Neural cell (in vitro differentiated cells): ENCODE results near the gene KRT74.

ENCODE experiments used
- EP300 ChIP-seq: fragments of 450-650 bp; conservative IDR thresholded peaks from 2 replicates; pipeline ENCODE4 v1.6.1; 2014; ENCODE audit warnings: antibody characterized with exemption, mild to moderate bottlenecking, moderate library complexity; ENCODE audit not compliant: poor library complexity, severe bottlenecking
- EZH2 ChIP-seq: fragments of 200-600, 300-800 bp; shearing (Covaris generic), sonication (generic); IDR thresholded peaks from 2 replicates; pipeline ENCODE4 v1.6.1; 2014; ENCODE audit warnings: antibody characterized with exemption, low read length, borderline replicate concordance, mild to moderate bottlenecking; ENCODE audit not compliant: insufficient read depth, poor library complexity, severe bottlenecking
- MXI1 ChIP-seq: fragments of 450-650 bp; conservative IDR thresholded peaks from 2 replicates; pipeline ENCODE4 v1.6.1; 2014; ENCODE audit warnings: antibody characterized with exemption, mild to moderate bottlenecking; ENCODE audit not compliant: poor library complexity, severe bottlenecking
- POLR2AphosphoS5 ChIP-seq: IDR thresholded peaks from 2 replicates; pipeline ENCODE4 v1.6.1; 2012
- SMC3 ChIP-seq: fragments of 450-650 bp; conservative IDR thresholded peaks from 2 replicates; pipeline ENCODE4 v1.6.1; 2014; ENCODE audit warnings: antibody characterized with exemption, mild to moderate bottlenecking, moderate library complexity; ENCODE audit not compliant: poor library complexity
- TF ChIP-seq, protein P1 (sequence below): fragments of 450-650 bp; IDR thresholded peaks from 2 replicates; pipeline ENCODE4 v1.5.1; 2014; ENCODE audit warnings: antibody characterized with exemption, mild to moderate bottlenecking, moderate library complexity; ENCODE audit not compliant: poor library complexity, severe bottlenecking
- TF ChIP-seq, protein P2 (sequence below): IDR thresholded peaks from 2 replicates; pipeline ENCODE4 v1.6.1; 2012; ENCODE audit warnings: borderline replicate concordance

DNA sequence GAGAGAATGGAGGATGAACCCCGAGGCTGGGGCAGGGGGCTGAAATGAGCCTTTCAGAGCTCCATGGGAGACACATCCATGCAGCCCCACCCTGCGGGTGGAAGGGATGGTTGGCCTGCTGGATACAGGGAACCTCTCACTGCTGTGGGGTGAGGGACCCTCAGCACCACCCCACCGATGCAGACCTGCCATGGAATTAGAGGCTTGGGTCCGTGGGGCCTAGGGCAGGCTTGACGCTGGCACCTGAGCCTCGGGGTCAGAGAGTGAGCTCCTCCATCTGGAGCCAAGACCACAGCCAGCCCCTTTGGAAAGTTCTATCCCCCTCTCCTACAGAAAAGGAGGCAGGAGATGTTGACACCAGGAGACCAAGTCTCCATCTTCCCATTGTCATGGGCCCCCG, 7.4 kb upstream of the KRT74 start:
- TF ChIP-seq, protein P1, sequence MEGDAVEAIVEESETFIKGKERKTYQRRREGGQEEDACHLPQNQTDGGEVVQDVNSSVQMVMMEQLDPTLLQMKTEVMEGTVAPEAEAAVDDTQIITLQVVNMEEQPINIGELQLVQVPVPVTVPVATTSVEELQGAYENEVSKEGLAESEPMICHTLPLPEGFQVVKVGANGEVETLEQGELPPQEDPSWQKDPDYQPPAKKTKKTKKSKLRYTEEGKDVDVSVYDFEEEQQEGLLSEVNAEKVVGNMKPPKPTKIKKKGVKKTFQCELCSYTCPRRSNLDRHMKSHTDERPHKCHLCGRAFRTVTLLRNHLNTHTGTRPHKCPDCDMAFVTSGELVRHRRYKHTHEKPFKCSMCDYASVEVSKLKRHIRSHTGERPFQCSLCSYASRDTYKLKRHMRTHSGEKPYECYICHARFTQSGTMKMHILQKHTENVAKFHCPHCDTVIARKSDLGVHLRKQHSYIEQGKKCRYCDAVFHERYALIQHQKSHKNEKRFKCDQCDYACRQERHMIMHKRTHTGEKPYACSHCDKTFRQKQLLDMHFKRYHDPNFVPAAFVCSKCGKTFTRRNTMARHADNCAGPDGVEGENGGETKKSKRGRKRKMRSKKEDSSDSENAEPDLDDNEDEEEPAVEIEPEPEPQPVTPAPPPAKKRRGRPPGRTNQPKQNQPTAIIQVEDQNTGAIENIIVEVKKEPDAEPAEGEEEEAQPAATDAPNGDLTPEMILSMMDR, result no peak
- TF ChIP-seq EZH2 (no peak), POLR2AphosphoS5 (no peak), MXI1 (no peak), SMC3 (no peak), EP300 (no peak)
- TF ChIP-seq, protein P2, sequence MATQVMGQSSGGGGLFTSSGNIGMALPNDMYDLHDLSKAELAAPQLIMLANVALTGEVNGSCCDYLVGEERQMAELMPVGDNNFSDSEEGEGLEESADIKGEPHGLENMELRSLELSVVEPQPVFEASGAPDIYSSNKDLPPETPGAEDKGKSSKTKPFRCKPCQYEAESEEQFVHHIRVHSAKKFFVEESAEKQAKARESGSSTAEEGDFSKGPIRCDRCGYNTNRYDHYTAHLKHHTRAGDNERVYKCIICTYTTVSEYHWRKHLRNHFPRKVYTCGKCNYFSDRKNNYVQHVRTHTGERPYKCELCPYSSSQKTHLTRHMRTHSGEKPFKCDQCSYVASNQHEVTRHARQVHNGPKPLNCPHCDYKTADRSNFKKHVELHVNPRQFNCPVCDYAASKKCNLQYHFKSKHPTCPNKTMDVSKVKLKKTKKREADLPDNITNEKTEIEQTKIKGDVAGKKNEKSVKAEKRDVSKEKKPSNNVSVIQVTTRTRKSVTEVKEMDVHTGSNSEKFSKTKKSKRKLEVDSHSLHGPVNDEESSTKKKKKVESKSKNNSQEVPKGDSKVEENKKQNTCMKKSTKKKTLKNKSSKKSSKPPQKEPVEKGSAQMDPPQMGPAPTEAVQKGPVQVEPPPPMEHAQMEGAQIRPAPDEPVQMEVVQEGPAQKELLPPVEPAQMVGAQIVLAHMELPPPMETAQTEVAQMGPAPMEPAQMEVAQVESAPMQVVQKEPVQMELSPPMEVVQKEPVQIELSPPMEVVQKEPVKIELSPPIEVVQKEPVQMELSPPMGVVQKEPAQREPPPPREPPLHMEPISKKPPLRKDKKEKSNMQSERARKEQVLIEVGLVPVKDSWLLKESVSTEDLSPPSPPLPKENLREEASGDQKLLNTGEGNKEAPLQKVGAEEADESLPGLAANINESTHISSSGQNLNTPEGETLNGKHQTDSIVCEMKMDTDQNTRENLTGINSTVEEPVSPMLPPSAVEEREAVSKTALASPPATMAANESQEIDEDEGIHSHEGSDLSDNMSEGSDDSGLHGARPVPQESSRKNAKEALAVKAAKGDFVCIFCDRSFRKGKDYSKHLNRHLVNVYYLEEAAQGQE, result no peak
